HG02642 (cell line): ENCODE measurements around the gene PDIA2.

Source experiments
- ATAC-seq: cut with Tn5 transposase; IDR thresholded peaks from one replicate; pipeline ENCODE4 v1.9.1; 2021; ENCODE audit warnings: mild to moderate bottlenecking; ENCODE audit not compliant: unreplicated experiment, poor library complexity

PDIA2 gene

DNA sequence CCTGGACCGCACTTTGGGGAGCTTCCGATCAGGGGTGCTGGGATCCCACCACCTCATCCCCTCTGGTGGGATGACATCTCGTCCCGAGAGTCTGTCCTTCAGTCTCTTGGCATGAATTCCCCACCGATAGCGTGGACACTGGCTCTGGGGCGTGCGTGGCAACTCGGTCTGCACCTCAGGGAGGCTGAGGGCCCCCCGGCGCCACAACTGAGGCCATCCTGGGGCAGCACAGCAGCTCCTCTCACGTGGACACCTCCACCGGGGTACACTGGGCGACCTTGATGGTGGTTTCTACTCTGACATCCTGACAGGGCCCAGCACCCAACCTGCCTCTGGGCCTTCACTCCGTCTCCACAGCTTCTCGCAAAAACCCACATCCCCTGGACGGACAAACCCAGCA lies 8.6 kb downstream of the PDIA2 start:
- ATAC-seq = no peak

- ATAC-seq = no peak
Measured at GRCh38 chr16:293043-293775, 10.2 kb downstream of the PDIA2 start.

GRCh38 chr16:296276-296675 lies 13.3 kb downstream of the PDIA2 start:
- no peak for ATAC-seq

GRCh38 chr16:296806-297510 lies 14.0 kb downstream of the PDIA2 start:
- ATAC-seq = no peak

GRCh38 chr16:297832-298231 lies 14.9 kb downstream of the PDIA2 start:
- no peak for ATAC-seq

- ATAC-seq = no peak
Measured at GRCh38 chr16:301235-301634, 18.3 kb downstream of the PDIA2 start.

- no peak for ATAC-seq
Measured at GRCh38 chr16:301950-302349, 19.0 kb downstream of the PDIA2 start.

- ATAC-seq = no peak
Measured at GRCh38 chr16:303760-304505, 21.0 kb downstream of the PDIA2 start.

- ATAC-seq = no peak
Measured at GRCh38 chr16:305916-306626, 23.1 kb downstream of the PDIA2 start.

DNA sequence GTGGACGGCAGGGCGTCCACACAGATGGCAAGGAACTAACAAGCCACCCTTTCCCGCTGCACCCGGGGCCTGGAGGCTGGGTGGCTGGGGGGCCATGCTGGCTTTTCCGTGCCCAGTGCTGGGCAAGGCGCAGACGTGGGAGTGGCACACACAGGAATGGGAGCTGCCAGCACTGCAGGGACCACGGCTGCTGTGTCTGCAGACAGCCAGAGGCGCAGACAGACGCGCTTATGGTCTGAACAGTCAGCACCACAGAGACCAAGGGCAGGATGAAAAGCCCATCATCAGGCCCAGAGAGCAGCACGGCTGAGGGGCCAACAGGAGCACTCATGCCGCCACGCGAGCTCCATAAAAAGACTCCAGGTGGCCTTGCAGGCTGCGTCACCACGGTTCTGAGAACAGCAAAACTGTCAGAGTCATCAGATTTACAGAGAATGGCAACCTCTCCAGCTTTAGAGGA lies 24.0 kb downstream of the PDIA2 start:
- no peak for ATAC-seq

DNA sequence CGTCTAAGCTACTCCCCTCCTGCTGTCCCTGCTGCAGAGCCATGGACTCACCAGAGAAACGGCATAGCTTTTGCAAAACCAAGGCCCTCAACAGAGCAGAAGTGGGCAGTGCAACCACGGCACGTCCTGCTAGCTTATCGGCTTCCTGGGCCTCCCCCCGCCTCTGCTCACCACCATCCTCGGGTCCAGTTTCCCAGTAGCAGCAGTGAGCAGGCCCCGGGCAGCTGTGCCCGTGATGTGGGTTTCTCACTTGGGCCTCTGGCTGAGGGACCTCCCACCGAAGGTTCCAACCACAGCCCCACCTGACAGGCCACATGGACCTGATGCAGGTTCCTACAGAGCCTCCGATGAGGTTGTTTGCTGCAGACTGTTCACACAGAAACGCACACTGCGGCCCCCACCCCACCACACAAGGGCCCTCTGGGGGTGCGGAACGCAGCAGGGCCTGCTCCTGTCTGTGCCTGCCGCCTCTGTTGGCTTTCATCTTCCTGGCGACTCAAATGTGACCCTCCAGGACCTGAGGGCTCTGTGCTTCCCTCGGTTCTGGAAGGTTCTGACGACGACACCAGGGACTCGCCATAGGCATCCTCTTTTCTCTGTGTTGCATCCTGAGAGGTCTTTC lies 24.8 kb downstream of the PDIA2 start:
- no peak for ATAC-seq

DNA sequence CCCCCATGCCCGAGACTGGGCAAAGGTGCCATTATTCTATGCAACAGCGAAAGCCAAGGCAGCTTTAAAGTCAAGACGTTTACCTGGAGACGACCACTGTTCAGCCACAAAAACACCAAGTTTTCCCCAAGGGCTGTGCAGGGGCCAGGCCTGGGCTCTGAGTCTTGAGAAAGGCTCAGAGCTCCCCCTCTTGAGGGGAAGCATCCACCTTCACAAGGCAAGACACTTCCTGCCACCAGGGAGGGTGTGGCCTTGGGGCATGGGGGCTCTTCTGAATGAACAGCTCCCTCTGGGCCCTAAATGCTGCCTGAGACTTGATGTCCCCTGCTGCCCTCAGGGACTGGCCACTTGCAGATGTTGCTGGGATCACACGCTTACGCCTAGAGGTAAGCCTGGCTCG lies 26.5 kb downstream of the PDIA2 start:
- no peak for ATAC-seq

DNA sequence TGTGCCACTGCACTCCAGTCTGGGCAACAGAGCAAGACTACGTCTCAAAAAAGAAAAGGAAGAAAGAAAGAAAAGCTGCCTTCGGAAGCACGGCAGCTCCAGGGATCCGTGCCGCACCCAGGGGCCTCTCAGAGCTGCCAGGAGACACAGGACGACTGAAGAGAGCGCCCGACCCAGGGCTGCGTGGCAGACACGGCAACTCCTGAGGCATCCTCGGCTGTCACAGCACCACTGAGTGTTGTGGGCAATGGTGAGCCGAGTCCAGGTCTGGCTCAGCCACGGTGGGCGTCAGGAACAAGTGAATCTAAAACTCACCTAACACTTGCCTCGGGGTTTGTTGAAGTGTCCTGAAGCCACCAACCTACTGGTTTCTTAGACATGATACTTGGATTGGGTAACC lies 28.8 kb downstream of the PDIA2 start:
- no peak for ATAC-seq

GRCh38 chr16:314351-314750 lies 31.4 kb downstream of the PDIA2 start:
- no peak for ATAC-seq

GRCh38 chr16:314795-315299 lies 31.9 kb downstream of the PDIA2 start:
- no peak for ATAC-seq

DNA sequence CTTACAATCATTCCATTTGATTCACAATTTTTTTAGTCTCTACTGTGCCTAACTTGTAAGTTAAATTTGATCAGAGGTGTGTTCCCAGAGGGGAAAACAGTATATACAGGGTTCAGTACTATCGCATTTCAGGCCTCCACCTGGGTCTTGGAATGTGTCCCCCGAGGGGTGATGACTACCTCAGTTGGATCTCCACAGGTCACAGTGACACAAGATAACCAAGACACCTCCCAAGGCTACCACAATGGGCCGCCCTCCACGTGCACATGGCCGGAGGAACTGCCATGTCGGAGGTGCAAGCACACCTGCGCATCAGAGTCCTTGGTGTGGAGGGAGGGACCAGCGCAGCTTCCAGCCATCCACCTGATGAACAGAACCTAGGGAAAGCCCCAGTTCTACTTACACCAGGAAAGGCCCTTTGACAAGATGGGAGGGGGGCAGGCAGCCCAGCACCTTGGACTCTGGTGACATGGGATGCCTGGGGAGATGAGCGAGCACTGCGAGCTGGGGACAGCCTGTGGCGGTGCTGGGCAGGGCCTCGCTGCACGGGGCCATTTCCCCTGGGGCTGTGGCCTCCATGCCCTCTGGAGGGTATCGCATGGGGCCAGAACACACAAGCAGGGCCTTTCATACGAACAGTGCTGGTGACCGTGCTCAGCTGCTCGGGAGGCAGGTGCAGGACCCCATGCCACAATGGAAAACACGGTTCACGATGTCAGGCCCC lies 33.9 kb downstream of the PDIA2 start:
- ATAC-seq = no peak

DNA sequence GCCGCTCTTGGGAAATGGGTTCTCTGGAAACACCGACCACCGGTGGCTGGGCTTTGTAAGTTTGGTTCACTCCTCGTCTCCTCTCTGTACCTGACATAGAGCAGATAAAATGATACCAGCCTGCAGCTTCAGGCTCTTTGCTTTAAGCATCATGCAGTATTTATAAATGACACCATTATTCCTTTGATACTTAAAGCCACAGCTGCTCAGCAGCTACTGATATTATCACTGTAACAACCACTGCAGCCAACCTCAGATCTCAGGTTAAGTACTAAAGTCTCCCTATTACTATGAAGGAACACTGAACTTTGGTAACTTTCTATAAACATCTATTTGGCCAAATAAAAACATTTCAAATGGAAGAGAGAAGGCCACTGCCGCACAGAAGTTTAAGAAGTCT lies 34.6 kb downstream of the PDIA2 start:
- ATAC-seq = no peak

GRCh38 chr16:318628-319027 lies 35.7 kb downstream of the PDIA2 start:
- ATAC-seq = no peak

DNA sequence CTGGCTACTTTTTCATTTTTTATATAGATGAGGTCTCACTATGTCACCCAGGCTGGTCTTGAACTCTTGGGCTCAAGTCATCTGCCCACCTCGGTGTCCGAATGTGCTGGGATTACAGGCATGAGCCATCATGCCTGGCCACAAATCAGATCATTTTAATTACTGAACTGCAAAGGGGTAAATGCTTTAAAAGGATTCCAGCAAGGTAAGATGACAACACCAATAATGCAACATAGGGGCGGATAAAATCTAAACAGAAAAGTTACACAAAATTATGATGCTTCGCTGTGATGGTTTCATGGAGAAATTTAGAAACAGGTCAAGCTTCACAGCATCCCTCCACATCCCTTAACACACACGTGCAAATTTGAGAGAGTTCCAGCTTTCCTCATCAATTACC lies 37.2 kb downstream of the PDIA2 start:
- no peak for ATAC-seq
